Ishikawa (cell line): ENCODE measurements around the gene CYP2W1.

Experiments
- CEBPB ChIP-seq: IDR thresholded peaks from 2 replicates; pipeline ENCODE4 v1.6.1; 2012
- CREB1 ChIP-seq: IDR thresholded peaks from 2 replicates; pipeline ENCODE4 v1.6.1; 2012; ENCODE audit warnings: low read depth
- EGR1 ChIP-seq: IDR thresholded peaks from 2 replicates; pipeline ENCODE4 v1.6.1; 2012
- EP300 ChIP-seq: IDR thresholded peaks from 2 replicates; pipeline ENCODE4 v1.6.1; 2012; ENCODE audit warnings: borderline replicate concordance
- FOXM1 ChIP-seq: IDR thresholded peaks from 2 replicates; pipeline ENCODE4 v1.6.1; 2012; ENCODE audit warnings: low read depth, borderline replicate concordance
- NFIC ChIP-seq: IDR thresholded peaks from 2 replicates; pipeline ENCODE4 v1.6.1; 2012
- RAD21 ChIP-seq: IDR thresholded peaks from 2 replicates; pipeline ENCODE4 v1.6.1; 2012; ENCODE audit warnings: low read depth
- TAF1 ChIP-seq: IDR thresholded peaks from 2 replicates; pipeline ENCODE4 v1.6.1; 2012; ENCODE audit warnings: low read depth, mild to moderate bottlenecking
- TCF12 ChIP-seq: IDR thresholded peaks from 2 replicates; pipeline ENCODE4 v1.6.1; 2012; ENCODE audit warnings: low read depth
- TEAD4 ChIP-seq: IDR thresholded peaks from 2 replicates; pipeline ENCODE4 v1.6.1; 2012
- YY1 ChIP-seq: IDR thresholded peaks from 2 replicates; pipeline ENCODE4 v1.6.1; 2012; ENCODE audit warnings: low read depth
- ZBTB7A ChIP-seq: IDR thresholded peaks from 2 replicates; pipeline ENCODE4 v1.6.1; 2012; ENCODE audit warnings: low read depth
- TF ChIP-seq, protein P1 (sequence below): IDR thresholded peaks from 2 replicates; pipeline ENCODE4 v1.6.1; 2012
- TF ChIP-seq, protein P2 (sequence below): IDR thresholded peaks from 2 replicates; pipeline ENCODE4 v1.6.1; 2012
- TF ChIP-seq, protein P3 (sequence below): IDR thresholded peaks from 2 replicates; pipeline ENCODE4 v1.6.1; 2012; ENCODE audit warnings: low read depth, mild to moderate bottlenecking

CYP2W1 gene

DNA sequence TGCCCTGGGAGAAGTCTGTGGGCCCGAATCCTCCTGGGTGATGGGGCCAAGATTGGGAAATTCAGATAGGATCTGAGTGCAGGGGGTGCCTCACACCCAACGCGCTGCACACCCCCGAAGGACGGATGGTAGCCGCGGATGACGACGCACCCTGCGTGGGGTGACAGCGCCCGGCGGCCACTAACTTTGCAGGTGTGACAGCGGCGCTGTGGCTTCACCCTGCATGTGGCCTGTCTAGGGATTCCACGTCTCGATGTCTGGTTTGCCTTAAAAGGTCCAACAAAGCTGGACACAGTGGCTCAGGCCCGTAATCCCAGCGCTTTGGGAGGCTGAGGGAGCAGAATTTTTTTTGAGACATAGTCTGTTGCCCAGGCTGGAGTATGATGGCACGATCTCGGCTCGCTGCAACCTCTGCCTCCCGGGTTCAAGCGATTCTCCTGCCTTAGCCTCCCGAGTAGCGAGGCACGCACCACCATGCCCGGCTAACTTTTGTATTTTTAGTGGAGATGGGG is 47.1 kb upstream of the CYP2W1 start:
- TF ChIP-seq, protein P1, sequence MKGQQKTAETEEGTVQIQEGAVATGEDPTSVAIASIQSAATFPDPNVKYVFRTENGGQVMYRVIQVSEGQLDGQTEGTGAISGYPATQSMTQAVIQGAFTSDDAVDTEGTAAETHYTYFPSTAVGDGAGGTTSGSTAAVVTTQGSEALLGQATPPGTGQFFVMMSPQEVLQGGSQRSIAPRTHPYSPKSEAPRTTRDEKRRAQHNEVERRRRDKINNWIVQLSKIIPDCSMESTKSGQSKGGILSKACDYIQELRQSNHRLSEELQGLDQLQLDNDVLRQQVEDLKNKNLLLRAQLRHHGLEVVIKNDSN = no peak
- TF ChIP-seq FOXM1 (no peak), CEBPB (no peak), TAF1 (no peak), NFIC (no peak), ZBTB7A (no peak), RAD21 (no peak), YY1 (no peak), TEAD4 (no peak), CREB1 (no peak), EGR1 (no peak), EP300 (no peak), TCF12 (no peak)
- TF ChIP-seq, protein P2, sequence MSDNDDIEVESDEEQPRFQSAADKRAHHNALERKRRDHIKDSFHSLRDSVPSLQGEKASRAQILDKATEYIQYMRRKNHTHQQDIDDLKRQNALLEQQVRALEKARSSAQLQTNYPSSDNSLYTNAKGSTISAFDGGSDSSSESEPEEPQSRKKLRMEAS = no peak

DNA sequence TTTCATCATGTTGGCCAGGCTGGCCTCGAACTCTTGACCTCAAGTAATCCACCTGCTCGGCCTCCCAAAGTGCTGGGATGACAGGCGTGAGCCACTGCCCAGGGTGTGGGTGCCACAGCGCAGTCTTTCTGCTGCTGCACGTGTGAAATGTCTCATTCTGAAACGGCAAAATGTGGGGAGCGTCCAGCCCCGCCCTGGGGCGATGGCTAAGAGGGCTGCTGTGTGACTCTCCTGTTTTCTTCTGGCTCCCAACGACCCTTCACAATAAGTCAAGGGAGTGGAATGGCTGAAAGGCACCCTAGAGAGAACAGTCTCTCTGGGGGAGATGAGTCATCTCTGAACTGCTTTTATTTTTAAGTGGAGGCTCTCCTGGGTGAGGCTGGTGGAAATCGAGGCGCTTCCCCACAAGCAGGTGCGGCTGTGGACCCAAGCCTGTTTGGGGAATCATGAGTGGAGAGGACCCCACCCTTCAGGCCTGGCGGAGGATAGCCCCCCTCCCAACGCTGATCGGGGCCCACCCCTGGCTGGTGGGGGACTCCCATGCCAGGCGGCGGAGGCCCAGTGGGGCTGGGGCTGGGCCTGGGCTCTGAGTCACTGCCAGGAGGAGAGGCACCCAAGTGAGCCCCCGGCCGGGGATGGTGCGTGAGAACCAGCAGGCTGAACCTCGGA is 46.5 kb upstream of the CYP2W1 start:
- TF ChIP-seq YY1 = 0 out of 2 replicates have a peak, but pooled peaks have one; percentile 47
- TF ChIP-seq TEAD4 = no peak
- TF ChIP-seq CEBPB = no peak
- no peak for TF ChIP-seq CREB1
- TF ChIP-seq, protein P3, sequence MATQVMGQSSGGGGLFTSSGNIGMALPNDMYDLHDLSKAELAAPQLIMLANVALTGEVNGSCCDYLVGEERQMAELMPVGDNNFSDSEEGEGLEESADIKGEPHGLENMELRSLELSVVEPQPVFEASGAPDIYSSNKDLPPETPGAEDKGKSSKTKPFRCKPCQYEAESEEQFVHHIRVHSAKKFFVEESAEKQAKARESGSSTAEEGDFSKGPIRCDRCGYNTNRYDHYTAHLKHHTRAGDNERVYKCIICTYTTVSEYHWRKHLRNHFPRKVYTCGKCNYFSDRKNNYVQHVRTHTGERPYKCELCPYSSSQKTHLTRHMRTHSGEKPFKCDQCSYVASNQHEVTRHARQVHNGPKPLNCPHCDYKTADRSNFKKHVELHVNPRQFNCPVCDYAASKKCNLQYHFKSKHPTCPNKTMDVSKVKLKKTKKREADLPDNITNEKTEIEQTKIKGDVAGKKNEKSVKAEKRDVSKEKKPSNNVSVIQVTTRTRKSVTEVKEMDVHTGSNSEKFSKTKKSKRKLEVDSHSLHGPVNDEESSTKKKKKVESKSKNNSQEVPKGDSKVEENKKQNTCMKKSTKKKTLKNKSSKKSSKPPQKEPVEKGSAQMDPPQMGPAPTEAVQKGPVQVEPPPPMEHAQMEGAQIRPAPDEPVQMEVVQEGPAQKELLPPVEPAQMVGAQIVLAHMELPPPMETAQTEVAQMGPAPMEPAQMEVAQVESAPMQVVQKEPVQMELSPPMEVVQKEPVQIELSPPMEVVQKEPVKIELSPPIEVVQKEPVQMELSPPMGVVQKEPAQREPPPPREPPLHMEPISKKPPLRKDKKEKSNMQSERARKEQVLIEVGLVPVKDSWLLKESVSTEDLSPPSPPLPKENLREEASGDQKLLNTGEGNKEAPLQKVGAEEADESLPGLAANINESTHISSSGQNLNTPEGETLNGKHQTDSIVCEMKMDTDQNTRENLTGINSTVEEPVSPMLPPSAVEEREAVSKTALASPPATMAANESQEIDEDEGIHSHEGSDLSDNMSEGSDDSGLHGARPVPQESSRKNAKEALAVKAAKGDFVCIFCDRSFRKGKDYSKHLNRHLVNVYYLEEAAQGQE = no peak
- TF ChIP-seq TAF1 = no peak
- TF ChIP-seq TCF12 = peak; percentile 67; the same call in 1 of the 2 replicates
- peak; percentile 63; the same call in 1 of the 2 replicates for TF ChIP-seq FOXM1
- no peak for TF ChIP-seq NFIC
- peak; percentile 64; the same call in 1 of the 2 replicates for TF ChIP-seq EP300
- TF ChIP-seq ZBTB7A = peak; percentile 76; the same call in 1 of the 2 replicates
- no peak for TF ChIP-seq EGR1
- TF ChIP-seq RAD21 = no peak
- TF ChIP-seq, protein P2 = no peak
- TF ChIP-seq, protein P1 = no peak

DNA sequence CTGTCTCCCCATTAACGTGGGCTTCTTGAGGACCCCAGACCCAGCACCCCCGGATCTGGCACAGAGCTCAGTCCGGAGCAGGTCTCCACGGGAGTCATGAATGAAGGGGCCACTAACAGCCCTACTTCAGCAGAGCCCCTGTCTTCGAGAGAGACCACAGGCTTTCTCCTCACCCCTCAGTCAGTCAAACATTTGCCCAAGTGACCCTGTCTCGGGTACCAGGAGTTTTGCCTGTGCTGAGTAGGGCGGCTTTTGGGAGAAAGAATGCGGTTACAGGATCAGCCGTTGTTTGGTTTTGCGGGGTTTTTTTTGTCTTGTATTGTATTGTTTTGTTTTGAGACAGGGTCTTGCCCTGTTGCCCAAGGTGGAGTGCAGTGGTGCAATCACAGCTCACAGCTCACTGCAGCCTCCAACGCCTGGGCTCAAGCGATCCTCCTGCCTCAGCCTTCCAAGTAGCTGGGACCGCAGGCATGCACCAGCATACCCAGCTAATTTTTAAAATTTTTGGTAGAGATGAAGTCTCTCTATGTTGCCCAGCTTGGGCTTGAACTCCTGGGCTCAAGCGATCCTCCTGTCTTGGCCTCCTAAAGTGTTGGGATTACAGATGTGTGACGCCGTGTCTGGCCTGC is 45.0 kb upstream of the CYP2W1 start:
- no peak for TF ChIP-seq CREB1
- TF ChIP-seq, protein P3 = no peak
- no peak for TF ChIP-seq FOXM1
- no peak for TF ChIP-seq CEBPB
- no peak for TF ChIP-seq YY1
- TF ChIP-seq EGR1 = no peak
- TF ChIP-seq, protein P1 = no peak
- TF ChIP-seq ZBTB7A = no peak
- no peak for TF ChIP-seq EP300
- TF ChIP-seq TEAD4 = no peak
- no peak for TF ChIP-seq RAD21
- TF ChIP-seq TAF1 = no peak
- TF ChIP-seq, protein P2 = no peak
- no peak for TF ChIP-seq NFIC
- no peak for TF ChIP-seq TCF12

DNA sequence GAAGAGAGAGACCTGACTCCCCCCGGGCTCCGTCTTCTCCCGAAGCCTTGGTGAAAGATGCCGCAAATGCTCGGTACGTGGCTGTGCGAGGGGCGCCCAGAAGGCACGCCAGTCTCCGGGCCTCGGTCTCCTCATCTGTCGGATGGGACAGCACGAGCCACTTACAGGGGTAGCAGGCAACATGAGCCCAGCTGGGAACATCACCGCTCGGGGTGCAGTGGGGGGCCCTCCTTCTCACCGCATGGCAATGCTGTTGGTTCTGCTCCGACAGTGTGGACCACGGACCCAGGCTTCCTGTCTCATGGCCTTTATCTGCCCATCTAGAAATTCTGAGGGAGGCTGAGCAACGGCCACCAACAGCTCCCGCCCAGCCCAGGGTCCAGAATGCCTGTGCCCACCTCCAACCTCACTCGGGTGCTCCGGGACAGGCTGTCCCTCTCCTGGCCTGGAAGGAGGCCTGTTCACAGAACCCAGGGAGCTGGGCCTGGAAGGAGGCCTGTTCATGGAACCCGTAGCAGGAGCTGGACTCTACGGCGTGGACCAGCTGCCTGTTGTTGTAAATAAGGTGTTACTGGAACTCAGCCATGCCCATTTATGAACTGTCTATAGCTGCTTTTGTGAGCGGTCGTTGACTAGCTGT is 44.3 kb upstream of the CYP2W1 start:
- TF ChIP-seq TCF12 (no peak), ZBTB7A (no peak), EP300 (no peak), EGR1 (no peak), NFIC (no peak), RAD21 (no peak), CEBPB (no peak), YY1 (no peak), TEAD4 (no peak), TAF1 (no peak), CREB1 (no peak), FOXM1 (no peak)
- TF ChIP-seq, protein P3 = no peak
- TF ChIP-seq, protein P1 = no peak
- TF ChIP-seq, protein P2 = no peak
